HepG2 (cell line): ENCODE data around the gene PELI3.

ENCODE experiments used
- CHD2 ChIP-seq: IDR thresholded peaks from 2 replicates; pipeline ENCODE4 v1.6.1; 2011; ENCODE audit warnings: low read depth, low read length, improper control_type of control experiment
- CTCF ChIP-seq: sonication (generic); formaldehyde crosslinking; IDR thresholded peaks from 2 replicates; pipeline ENCODE4 v1.5.0; 2020; ENCODE audit warnings: mild to moderate bottlenecking, missing genetic modification reagents, moderate library complexity
- EP300 ChIP-seq, 3 experiments: sonication (generic) in 1 of 3; formaldehyde crosslinking in 1 of 3; IDR thresholded peaks; 2 replicates each; pipeline versions ENCODE4 v1.5.1 to v1.6.1; 2011 to 2020; ENCODE audit warnings: low read depth in 2 of 3, low read length in 2 of 3, borderline replicate concordance in 1 of 3, improper control_type of control experiment in 1 of 3, mild to moderate bottlenecking in 1 of 3, missing genetic modification reagents in 1 of 3, moderate library complexity in 1 of 3
- IRF1 ChIP-seq: sonication (generic); formaldehyde crosslinking; IDR thresholded peaks from 2 replicates; pipeline ENCODE4 v1.4.0; 2020; ENCODE audit warnings: low read depth, mild to moderate bottlenecking, missing genetic modification reagents
- KLF9 ChIP-seq: IDR thresholded peaks from 2 replicates; pipeline ENCODE4 v1.6.1; 2016; ENCODE audit warnings: low read depth
- MTERF4 ChIP-seq: sonication (generic); formaldehyde crosslinking; IDR thresholded peaks from 2 replicates; pipeline ENCODE4 v1.8.0; 2023; ENCODE audit warnings: mild to moderate bottlenecking, missing genetic modification reagents
- NAIF1 ChIP-seq: sonication (generic); formaldehyde crosslinking; IDR thresholded peaks from 2 replicates; pipeline ENCODE4 v1.5.0; 2020; ENCODE audit warnings: mild to moderate bottlenecking, missing genetic modification reagents, borderline replicate concordance
- PAF1 ChIP-seq: IDR thresholded peaks from 2 replicates; pipeline ENCODE4 v1.6.1; 2016; ENCODE audit warnings: missing genetic modification reagents, missing compliant biosample characterization
- POLR2A ChIP-seq, 2 experiments: IDR thresholded peaks; 2 replicates each; pipeline ENCODE4 v1.6.1; 2011; ENCODE audit warnings: low read depth in 2 of 2, low read length in 2 of 2, mild to moderate bottlenecking in 1 of 2, moderate library complexity in 1 of 2; ENCODE audit not compliant: insufficient read depth in 1 of 2
- THAP11 ChIP-seq: IDR thresholded peaks from 2 replicates; pipeline ENCODE4 v1.6.1; 2016; ENCODE audit warnings: missing biosample characterization, missing genetic modification reagents
- TP53 ChIP-seq: sonication (generic); formaldehyde crosslinking; conservative IDR thresholded peaks from 2 replicates; pipeline ENCODE4 v1.4.0; 2020; ENCODE audit warnings: missing genetic modification reagents
- ZBTB26 ChIP-seq: IDR thresholded peaks from 2 replicates; pipeline ENCODE4 v1.6.1; 2016; ENCODE audit warnings: missing compliant biosample characterization, missing genetic modification reagents, borderline replicate concordance
- ZNF484 ChIP-seq: sonication (generic); formaldehyde crosslinking; IDR thresholded peaks from 2 replicates; pipeline ENCODE4 v1.5.1; 2020; ENCODE audit warnings: mild to moderate bottlenecking, low read depth, missing genetic modification reagents, borderline replicate concordance

GRCh38 chr11:66469441-66469840, 2.7 kb downstream of the PELI3 start:
- TF ChIP-seq ZNF484 (CRISPR knock-in tag) (no peak), KLF9 (CRISPR knock-in tag) (no peak), CHD2 (no peak), ZBTB26 (CRISPR knock-in tag) (no peak), POLR2A (IDR thresholded peaks at IDR 0.05; ENCODE audit: insufficient read depth in 1 of 2, low read depth in 2 of 2, low read length in 2 of 2) (no peak), TP53 (CRISPR knock-in tag) (no peak), CTCF (CRISPR knock-in tag) (no peak), PAF1 (no peak), EP300 (IDR thresholded peaks at IDR 0.05; ENCODE audit: low read depth in 2 of 2, low read length in 2 of 2) (no peak), EP300 (CRISPR knock-in tag; IDR thresholded peaks at IDR 0.05; ENCODE audit: borderline replicate concordance) (no peak), MTERF4 (no peak), NAIF1 (no peak), IRF1 (CRISPR knock-in tag) (no peak), THAP11 (no peak)
